G401.6 (cell line): ENCODE measurements around the gene SCARB2.

Experiments
- FAIRE-seq: peaks from 2 replicates; lab custom pipeline; 2012; peaks lifted over from hg19 to GRCh38; lab: Jason Lieb, UNC

Gene SCARB2

DNA sequence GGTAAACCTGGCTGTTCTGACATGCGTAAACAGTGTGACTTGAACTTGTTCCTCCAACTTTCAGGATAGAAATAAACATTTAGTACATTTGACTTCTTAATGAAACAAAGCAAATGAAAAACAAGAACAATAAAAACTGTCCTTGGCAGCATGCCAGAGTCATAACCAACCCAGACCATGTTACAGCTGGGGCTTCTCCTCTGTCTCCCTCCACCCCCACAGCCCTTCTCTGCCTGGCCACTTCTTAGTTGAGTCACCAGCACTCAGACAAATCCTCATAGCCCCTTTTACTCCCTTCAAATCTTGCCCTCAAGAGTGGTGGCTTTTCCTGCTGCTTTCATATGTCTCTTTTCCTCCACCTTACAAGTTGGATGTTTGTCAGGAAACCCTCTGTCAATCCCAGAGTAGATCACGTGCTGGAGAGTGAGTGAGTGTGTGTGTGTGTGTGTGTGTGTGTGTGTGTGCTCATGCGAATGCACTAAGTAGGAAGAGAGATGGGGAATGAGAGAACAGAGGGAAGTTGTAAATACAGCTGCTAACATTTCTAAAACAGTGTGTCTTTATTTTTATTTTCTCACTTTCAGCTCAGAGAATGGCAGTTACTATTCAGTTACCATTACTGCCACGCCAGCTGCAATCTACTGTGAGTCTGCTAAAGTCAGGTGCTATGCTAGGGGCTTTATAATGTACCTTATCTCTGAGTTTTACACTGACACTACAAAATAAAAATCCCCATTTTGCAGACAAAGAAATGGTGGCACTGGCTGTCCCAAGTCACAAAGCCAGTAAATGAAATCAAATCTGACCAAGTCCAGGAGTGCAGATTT lies 15.0 kb downstream of the SCARB2 start:
- no peak for FAIRE-seq

DNA sequence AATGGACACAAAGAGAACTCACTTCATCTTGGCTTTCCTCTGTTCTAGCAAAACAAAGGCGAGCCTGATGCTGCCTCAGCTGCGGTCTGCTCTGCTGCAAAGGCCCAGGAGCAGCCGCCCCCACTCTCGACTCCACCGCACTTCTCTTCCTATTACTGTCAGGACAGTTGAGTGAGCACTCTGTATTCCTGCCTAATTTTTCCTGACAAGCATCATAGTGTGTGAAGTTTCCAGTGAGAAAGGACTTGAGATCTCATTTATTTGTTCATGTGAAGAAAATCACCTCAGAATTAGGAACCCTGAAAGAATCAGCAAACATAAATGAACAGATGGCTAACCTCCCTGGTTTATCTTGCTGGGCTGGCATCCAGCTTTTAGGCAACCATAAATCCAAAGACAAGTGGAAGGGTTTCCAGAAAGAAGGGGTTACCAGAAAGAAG lies 15.6 kb downstream of the SCARB2 start:
- FAIRE-seq = no peak

DNA sequence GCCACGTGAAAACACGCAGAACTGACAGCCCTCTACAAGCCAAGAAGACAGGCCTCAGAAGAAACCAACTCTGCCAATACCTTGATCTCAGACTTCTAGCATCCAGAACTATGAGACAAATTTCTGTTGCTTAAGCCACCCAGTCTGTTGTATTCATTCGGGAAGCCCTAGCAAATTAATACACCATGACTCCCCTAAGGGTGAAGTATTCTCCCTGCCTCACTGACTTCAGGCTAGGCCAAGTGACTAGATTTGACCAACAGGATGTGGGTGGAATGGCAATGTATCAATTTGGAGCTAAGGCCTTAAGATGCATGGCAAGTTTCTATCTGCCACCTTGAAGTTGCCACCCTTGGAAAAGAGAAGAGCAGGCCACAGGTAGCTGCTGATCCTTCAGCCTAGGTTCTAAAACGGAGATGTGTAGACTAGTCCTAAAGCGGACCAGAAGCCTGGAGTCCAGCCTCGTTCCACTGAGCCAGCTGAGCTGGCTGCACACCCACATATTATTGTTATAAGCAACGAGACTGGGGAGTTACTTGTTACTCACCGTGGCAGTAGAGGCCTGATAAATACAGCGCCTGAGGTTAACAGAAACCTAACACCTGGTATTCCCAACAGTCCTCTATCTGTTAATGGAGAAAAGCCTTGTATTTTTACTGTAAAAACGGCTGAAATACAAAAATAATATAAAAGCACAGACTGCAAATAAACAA lies 16.4 kb downstream of the SCARB2 start:
- no peak for FAIRE-seq

DNA sequence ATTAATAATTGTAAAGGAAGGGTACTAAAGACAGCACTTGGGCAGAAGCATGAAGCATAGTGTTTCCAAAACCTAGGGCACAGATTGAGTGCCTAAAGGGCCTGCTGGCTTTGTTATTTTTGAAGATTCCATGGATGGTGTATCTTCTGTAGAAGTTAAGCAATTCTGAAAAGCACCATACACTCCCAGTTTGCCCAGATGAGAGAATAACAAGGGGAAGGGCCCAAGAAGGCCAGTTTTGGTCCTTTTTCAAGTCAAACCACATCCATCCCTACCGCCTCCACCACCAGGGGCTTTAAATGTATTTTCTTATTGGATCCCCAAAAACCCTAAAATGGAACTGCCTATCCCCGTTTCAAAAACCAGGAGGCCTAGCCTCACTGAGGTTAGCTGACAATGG lies 17.2 kb downstream of the SCARB2 start:
- no peak for FAIRE-seq

GRCh38 chr4:76195326-76195725 lies 18.3 kb downstream of the SCARB2 start:
- no peak for FAIRE-seq

GRCh38 chr4:76194325-76194724 lies 19.3 kb downstream of the SCARB2 start:
- no peak for FAIRE-seq

GRCh38 chr4:76192236-76192635 lies 21.4 kb downstream of the SCARB2 start:
- FAIRE-seq = no peak

DNA sequence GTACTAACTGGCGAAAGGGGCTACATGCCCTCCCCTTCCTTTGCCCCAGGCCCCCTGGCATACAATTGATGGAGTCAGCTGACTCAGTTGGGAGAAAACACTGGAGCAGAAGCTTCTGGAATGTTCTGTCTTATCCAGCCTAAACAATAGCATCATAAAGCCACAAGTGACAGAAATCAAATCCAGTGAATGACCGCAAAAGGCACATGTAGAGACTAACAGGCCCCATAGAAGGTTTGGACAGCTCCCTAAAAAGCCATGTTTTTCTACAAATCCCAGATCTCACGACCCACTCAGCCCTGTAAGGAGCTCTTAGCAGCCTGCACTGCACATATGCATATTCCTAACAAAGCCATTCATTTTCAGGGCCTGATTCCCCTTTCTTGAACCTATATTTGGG lies 25.1 kb downstream of the SCARB2 start:
- no peak for FAIRE-seq

DNA sequence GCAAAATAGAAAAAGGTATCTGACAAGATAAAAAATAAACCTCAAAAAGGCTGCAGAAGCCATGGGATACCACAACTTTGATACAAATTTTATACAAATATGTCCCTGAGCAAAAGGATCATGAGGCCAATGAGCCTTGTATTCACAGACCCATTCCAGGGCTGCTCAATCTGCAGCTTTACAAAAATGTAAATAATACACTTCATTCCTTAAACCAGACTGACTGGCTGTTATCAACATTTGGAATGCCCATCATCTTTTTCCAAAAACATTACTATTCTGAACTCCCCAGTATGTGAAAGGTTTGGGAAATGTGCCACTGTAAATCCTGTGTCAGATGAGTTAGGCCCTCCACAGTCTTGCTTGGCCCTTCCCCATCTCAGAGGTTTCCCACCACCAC lies 25.5 kb downstream of the SCARB2 start:
- FAIRE-seq = no peak

- FAIRE-seq = no peak
Observed at GRCh38 chr4:76187152-76187551, 26.5 kb downstream of the SCARB2 start.

GRCh38 chr4:76182463-76182862 lies 31.2 kb downstream of the SCARB2 start:
- no peak for FAIRE-seq

DNA sequence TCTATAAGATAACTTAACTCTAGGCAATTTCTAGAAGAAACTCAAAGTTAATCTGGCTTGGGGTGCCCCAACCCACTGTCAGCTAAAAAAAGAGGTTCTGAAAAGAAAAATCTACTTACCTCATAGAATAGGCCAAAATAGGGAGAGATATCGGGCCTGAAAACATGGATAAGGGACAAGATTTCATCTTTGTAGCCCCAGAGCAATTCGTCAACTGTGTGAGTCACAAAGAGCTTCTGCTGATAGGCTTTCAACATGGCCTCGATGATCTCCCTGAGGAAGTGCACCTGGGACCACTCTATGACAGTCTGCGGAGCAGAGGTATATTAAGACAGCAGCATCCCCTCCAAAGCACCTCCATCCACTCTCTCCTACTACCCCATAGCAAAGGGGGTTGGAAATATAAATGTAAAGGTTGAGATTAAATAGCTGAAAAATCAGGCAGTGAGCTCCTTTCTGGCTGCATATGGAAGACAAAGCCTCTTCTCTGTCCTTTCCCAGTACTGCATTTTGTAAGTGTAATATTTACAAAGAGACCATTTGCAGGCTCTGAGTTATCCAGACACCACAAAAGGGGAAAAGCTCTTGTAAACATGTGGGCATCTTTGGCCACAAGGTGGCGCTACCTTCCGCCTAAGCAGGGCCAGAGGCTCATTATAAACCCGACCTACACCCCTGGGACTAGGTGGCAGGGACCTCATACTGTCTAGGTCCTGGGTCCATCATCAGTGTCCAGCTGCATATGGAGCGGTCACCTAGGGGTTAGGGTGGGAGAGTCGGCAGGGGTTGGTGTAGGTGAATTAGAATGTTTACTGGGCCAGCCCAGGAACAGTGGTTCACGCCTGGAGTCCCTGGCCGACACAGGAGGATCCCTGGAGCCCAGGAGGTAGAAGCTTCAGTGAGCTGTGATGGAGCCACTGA lies 34.0 kb downstream of the SCARB2 start:
- FAIRE-seq = peak; percentile 82

DNA sequence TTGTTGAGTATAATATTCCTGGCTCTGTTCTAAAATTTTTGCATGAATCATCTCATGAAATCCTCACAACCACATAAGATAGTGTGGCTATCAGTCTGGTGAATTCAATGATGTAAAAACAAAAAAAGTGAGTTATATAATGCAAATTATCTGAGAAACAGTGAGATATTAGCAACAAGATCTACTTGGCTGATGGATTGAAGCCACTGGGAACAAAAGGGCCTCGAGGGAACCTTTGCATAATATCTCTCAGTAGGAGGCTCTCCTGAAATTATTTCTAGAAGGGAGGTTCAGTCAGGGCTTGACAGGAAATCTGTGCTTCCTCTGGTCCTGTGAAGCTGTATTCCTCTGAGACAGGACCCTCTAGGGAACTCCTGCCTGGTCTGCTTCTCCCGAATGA lies 35.3 kb downstream of the SCARB2 start:
- FAIRE-seq = no peak

DNA sequence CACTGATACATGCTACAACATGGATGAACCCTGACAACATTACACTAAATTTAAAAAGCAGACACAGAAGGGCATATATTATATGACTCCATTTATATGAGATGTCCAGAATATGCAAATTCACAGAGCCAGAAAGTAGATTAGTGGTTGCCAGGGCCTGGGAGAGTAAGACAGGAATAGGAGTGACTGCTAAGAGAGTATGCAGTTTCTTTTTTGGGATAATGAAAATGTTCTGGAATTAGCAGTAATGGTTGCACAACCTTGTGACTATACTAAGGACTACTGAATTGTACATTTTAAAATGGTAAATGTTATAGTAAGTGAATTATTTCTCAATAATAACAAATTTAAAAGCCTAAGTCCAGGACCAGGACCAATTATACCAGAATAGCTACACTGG lies 35.9 kb downstream of the SCARB2 start:
- FAIRE-seq = no peak

- FAIRE-seq = no peak
Observed at GRCh38 chr4:76175336-76175735, 38.3 kb downstream of the SCARB2 start.

GRCh38 chr4:76174216-76174615 lies 39.4 kb downstream of the SCARB2 start:
- no peak for FAIRE-seq

GRCh38 chr4:76168688-76169087 lies 44.9 kb downstream of the SCARB2 start:
- no peak for FAIRE-seq

- no peak for FAIRE-seq
Observed at GRCh38 chr4:76166480-76166879, 47.1 kb downstream of the SCARB2 start.

DNA sequence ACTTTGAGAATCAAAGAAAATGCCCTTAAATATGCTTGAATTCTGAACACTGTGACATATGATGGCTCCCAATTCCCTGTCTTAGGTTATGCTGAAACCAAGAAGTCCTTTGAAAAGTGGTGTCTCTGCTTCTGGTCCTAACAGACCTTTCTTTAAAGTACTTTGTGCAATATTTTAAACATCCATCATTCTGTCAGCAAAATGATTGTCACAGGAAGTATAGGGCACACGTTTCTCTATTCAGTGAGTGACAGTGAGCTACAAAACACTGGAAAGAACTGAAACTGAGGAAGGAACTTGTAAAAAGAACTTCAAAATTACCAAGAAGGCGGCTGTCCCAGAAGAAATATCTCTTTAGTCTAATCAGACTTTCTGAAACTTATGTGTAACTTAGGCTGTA lies 53.3 kb downstream of the SCARB2 start:
- FAIRE-seq = no peak

GRCh38 chr4:76156635-76157034 lies 57.0 kb downstream of the SCARB2 start:
- FAIRE-seq = no peak

- FAIRE-seq = no peak
Observed at GRCh38 chr4:76155979-76156378, 57.6 kb downstream of the SCARB2 start.

GRCh38 chr4:76153356-76153755 lies 60.3 kb downstream of the SCARB2 start:
- FAIRE-seq = no peak
